ENCODE results near the gene PCBP2. TPM values are rescaled to one million over a fixed set of nuclear protein-coding genes. Genes with fewer than 3 reads are reported as not detected.
"Not testable (repeated sequence)": the region's sequence is repeated elsewhere in the genome, so short reads cannot be mapped to it uniquely, and the experiment has no call there.

PCBP2 gene
- total and polyA plus RNA-seq, 3 experiments from 2014 or later, result 104 to 1,025 (median 995) TPM

- Histone ChIP-seq H3K36me3 (ENCODE audit: insufficient read depth, low read length) (peaks cover 22% of the 10 kb centered on the region), H3K27me3 (ENCODE audit: insufficient read depth, low read length, poor library complexity, severe bottlenecking) (no peaks in the 10 kb centered on the region), H3K9me3 (ENCODE audit: low read length) (no peaks in the 10 kb centered on the region), H3K27ac (ENCODE audit: low read depth, low read length) (no peak overlapping the region), H3K4me3 (ENCODE audit: low read length) (no peak overlapping the region), H3K4me1 (ENCODE audit: insufficient read depth, low read length) (peaks cover 43% of the 10 kb centered on the region)
- peaks cover 41 to 57% (median 53%) of the 10 kb centered on the region in 3 donors for H3K4me1 Mint-ChIP-seq
- H3K27ac Mint-ChIP-seq, result peak overlapping the region in 4 of 8 donors; percentile 61 to 75 (median 68)
- peak overlapping the region; percentile 43 to 86 (median 65) for H3K4me3 Mint-ChIP-seq
- DNase-seq, result no peak
- H3K36me3 Mint-ChIP-seq, result peaks cover 0 to 56% (median 8%) of the 10 kb centered on the region in 3 donors
- ChIA-PET POLR2A (interaction anchor here (0.6 kb wide), 1 partner anchor 47 kb away, joined by 5 read pairs; no protein-coding TSS in a partner anchor), CTCF (no interaction called here)
- H3K27me3 Mint-ChIP-seq, result no peaks in the 10 kb centered on the region
- H3K9me3 Mint-ChIP-seq, result no peaks in the 10 kb centered on the region
These were observed 7.9 kb upstream of the PCBP2 start for GRCh38 chr12:53443955-53444354.

DNA sequence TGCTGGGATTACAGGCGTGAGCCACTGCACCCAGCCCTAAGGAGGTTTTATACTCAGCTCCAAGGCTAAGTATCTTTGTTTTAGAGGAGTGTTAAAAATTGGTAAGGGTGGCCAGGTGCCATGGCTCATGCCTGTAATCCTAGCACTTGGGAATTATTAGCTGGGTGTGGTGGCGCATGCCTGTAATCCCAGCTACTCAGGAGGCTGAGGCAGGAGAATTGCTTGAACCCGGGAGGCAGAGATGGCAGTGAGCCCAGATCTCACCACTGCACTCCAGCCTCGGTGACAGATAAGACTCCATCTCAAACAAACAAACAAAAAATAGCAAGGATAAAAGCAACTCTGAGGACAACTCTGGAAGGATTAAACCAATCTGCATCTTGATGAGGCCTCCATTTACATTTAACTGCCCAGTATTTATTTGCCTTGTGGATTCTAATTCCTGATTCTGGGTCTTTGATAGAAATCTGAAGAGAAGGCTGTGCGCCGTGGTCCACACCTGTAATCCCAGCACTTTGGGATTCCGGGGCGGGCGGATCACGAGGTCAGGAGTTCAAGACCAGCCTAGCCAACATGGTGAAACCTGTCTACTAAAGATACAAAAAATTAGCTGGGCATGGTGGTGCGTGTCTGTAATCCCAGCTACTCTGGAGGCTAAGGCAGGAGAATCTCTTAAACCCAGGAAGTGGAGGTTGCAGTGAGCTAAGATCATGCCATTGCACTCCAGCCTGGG lies 7.1 kb upstream of the PCBP2 start:
- not testable (repeated sequence) for H3K27ac ChIP-seq (ENCODE audit: low read depth, low read length); H3K27me3 ChIP-seq (ENCODE audit: insufficient read depth, low read length, poor library complexity, severe bottlenecking); H3K4me3 ChIP-seq (ENCODE audit: low read length); H3K9me3 ChIP-seq (ENCODE audit: low read length); DNase-seq; H3K9me3 Mint-ChIP-seq; H3K27me3 Mint-ChIP-seq
- peaks cover 43% of the 10 kb centered on the region for H3K4me1 ChIP-seq (ENCODE audit: insufficient read depth, low read length)
- ChIA-PET POLR2A (interaction anchor here (0.6 kb wide), 1 partner anchor 46 kb away, joined by 5 read pairs; no protein-coding TSS in a partner anchor), CTCF (interaction anchor here (0.8 to 1.0 kb wide), 2 partner anchors 8 to 93 kb away, joined by 3 read pairs; no protein-coding TSS in a partner anchor)
- peaks cover 22% of the 10 kb centered on the region for H3K36me3 ChIP-seq (ENCODE audit: insufficient read depth, low read length)
- H3K27ac Mint-ChIP-seq, result peak overlapping the region in 6 of 8 donors; percentile 17 to 76 (median 61)
- H3K4me3 Mint-ChIP-seq, result peak overlapping the region in 5 of 7 donors; percentile 10 to 84 (median 33)
- peaks cover 41 to 57% (median 53%) of the 10 kb centered on the region in 3 donors for H3K4me1 Mint-ChIP-seq
- H3K36me3 Mint-ChIP-seq, result peaks cover 0 to 57% (median 8%) of the 10 kb centered on the region in 3 donors

DNA sequence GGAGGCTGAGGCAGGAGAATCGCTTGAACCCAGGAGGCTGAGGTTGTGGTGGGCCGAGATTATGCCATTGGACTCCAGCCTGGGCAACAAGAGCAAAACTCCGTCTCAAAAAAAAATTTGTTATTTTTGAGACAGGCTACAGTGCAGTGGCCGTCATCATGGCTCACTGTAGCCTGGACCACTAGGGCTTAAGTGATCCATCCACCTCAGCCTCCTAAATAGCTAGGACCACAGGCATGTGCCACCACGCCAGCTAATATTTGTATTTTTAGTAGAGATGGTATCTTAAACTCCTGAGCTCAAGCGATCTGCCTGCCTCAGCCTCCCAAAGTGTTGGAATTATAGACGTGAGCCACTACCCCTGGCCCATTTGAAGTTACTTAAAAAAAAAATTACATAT lies 966 bp upstream of the PCBP2 start:
- peaks cover 37 to 53% (median 46%) of the 10 kb centered on the region in 3 donors for H3K4me1 Mint-ChIP-seq
- Histone ChIP-seq H3K27me3 (ENCODE audit: insufficient read depth, low read length, poor library complexity, severe bottlenecking) (no peaks in the 10 kb centered on the region), H3K4me1 (ENCODE audit: insufficient read depth, low read length) (peaks cover 25% of the 10 kb centered on the region), H3K9me3 (ENCODE audit: low read length) (no peaks in the 10 kb centered on the region), H3K27ac (ENCODE audit: low read depth, low read length) (no peak overlapping the region), H3K4me3 (ENCODE audit: low read length) (no peak overlapping the region), H3K36me3 (ENCODE audit: insufficient read depth, low read length) (peaks cover 19% of the 10 kb centered on the region)
- ChIA-PET CTCF (interaction anchor here (0.5 to 1.3 kb wide), 5 partner anchors 8 to 130 kb away, joined by 3 to 4 read pairs (median 3); partner anchors contain the start of gene TARBP2), POLR2A (interaction anchor here (0.6 to 1.0 kb wide), 3 partner anchors 9 to 230 kb away, joined by 3 to 4 read pairs (median 3); partner anchors contain the start of genes PRR13 and TARBP2)
- peak overlapping the region in 1 of 8 donors; percentile 50 for H3K27ac Mint-ChIP-seq
- H3K9me3 Mint-ChIP-seq, result peaks cover 0 to 2% (median 0%) of the 10 kb centered on the region in 5 donors
- H3K4me3 Mint-ChIP-seq, result no peak overlapping the region
- H3K36me3 Mint-ChIP-seq, result peaks cover 0 to 58% (median 17%) of the 10 kb centered on the region in 3 donors
- DNase-seq, result no peak
- peaks cover 0 to 2% of the 10 kb centered on the region in 2 donors for H3K27me3 Mint-ChIP-seq

GRCh38 chr12:53452159-53453077 lies 516 bp downstream of the PCBP2 start:
- H3K4me1 Mint-ChIP-seq, result peaks cover 35 to 46% (median 42%) of the 10 kb centered on the region in 3 donors
- peak overlapping the region; percentile 80 for H3K4me3 ChIP-seq (ENCODE audit: low read length)
- H3K36me3 Mint-ChIP-seq, result peaks cover 0 to 60% (median 14%) of the 10 kb centered on the region in 3 donors
- peak; percentile 67 to 87 (median 78) for DNase-seq
- CTCF ChIA-PET, result interaction anchor here (1.0 to 1.7 kb wide), 3 partner anchors 21 to 42 kb away, joined by 3 read pairs; no protein-coding TSS in a partner anchor
- H3K27ac ChIP-seq (ENCODE audit: low read depth, low read length), result peak overlapping the region; percentile 78
- H3K27me3 Mint-ChIP-seq, result peaks cover 0 to 2% of the 10 kb centered on the region in 2 donors
- peaks cover 30% of the 10 kb centered on the region for H3K36me3 ChIP-seq (ENCODE audit: insufficient read depth, low read length)
- peak overlapping the region; percentile 84 to 100 (median 98) for H3K4me3 Mint-ChIP-seq
- peak overlapping the region; percentile 35 to 100 (median 98) for H3K27ac Mint-ChIP-seq
- H3K9me3 Mint-ChIP-seq, result peaks cover 0 to 2% (median 0%) of the 10 kb centered on the region in 5 donors
- H3K27me3 ChIP-seq (ENCODE audit: insufficient read depth, low read length, poor library complexity, severe bottlenecking), result no peaks in the 10 kb centered on the region
- H3K9me3 ChIP-seq (ENCODE audit: low read length), result no peaks in the 10 kb centered on the region
- POLR2A ChIA-PET, result interaction anchor here (0.7 to 1.5 kb wide), 5 partner anchors 11 to 49 kb away, joined by 3 to 9 read pairs (median 6); partner anchors contain the start of genes MAP3K12 and TARBP2
- peaks cover 24% of the 10 kb centered on the region for H3K4me1 ChIP-seq (ENCODE audit: insufficient read depth, low read length)

DNA sequence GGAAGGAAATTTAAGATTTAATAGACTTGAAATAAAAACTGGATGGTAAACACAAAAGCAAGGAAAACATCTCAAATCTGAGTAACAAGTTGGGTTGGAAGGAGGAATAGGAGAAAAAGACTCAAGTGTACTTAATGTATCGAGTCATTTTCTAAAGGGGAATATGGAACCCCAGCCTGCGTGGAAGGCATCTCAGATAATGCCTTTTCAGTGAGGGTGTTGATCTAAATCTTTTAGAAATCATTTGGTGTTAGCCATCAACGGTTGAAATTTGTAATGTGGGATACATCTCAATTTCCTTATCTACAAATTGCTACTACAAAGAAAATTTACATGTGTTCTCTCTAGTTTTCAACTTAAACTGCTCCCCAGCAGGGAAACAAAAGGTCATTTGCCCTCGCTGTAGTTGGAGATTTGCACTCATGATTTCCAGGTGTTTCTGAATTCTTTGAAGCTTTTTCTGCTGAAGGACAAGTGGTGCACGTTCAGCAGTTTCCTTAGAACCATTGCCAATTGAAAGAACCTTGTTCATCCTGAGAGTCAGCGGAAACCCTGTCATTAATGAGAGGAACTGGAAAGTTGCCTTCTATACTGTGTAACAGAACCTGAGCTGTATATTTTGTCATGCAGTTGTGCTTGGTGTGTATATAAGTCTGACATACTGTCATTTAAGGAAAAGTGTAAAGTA lies 2.2 kb downstream of the PCBP2 start:
- Mint-ChIP-seq H3K27ac (peak overlapping the region; percentile 25 to 100 (median 91)), H3K9me3 (peaks cover 0 to 2% (median 0%) of the 10 kb centered on the region in 5 donors), H3K27me3 (peaks cover 0 to 2% of the 10 kb centered on the region in 2 donors), H3K36me3 (peaks cover 2 to 64% (median 15%) of the 10 kb centered on the region in 3 donors), H3K4me3 (peak overlapping the region; percentile 84 to 100 (median 98)), H3K4me1 (peaks cover 34 to 44% (median 43%) of the 10 kb centered on the region in 3 donors)
- H3K36me3 ChIP-seq (ENCODE audit: insufficient read depth, low read length), result peaks cover 35% of the 10 kb centered on the region
- DNase-seq, result no peak
- no peaks in the 10 kb centered on the region for H3K9me3 ChIP-seq (ENCODE audit: low read length)
- peaks cover 24% of the 10 kb centered on the region for H3K4me1 ChIP-seq (ENCODE audit: insufficient read depth, low read length)
- POLR2A ChIA-PET, result interaction anchor here (0.5 to 1.9 kb wide), 8 partner anchors 11 to 221 kb away, joined by 3 to 13 read pairs (median 4); partner anchors contain the start of genes ATP5MC2 and TARBP2
- no peaks in the 10 kb centered on the region for H3K27me3 ChIP-seq (ENCODE audit: insufficient read depth, low read length, poor library complexity, severe bottlenecking)
- H3K4me3 ChIP-seq (ENCODE audit: low read length), result no peak overlapping the region
- H3K27ac ChIP-seq (ENCODE audit: low read depth, low read length), result no peak overlapping the region
- CTCF ChIA-PET, result interaction anchor here (0.9 to 1.7 kb wide), 4 partner anchors 20 to 54 kb away, joined by 3 to 4 read pairs (median 4); no protein-coding TSS in a partner anchor

DNA sequence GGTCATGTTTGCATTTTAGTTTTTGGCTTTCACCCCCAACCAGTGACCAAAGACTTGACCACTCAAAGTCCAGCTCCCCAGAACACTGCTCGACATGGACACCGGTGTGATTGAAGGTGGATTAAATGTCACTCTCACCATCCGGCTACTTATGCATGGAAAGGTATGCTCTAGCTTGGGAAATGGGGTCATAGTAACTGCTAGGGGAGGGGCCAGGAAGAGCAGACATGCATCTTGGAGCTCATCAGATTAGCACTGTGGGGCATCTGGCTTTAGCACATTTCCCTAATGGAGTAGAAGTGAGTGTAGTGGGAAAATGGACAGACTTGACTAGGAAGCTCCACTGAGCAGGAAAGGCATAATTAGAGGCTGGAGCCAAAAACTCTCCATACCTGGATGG lies 2.8 kb downstream of the PCBP2 start:
- DNase-seq, result no peak
- H3K4me3 ChIP-seq (ENCODE audit: low read length), result no peak overlapping the region
- Mint-ChIP-seq H3K27me3 (peaks cover 0 to 2% of the 10 kb centered on the region in 2 donors), H3K36me3 (peaks cover 4 to 68% (median 18%) of the 10 kb centered on the region in 3 donors), H3K4me1 (peaks cover 35 to 46% (median 45%) of the 10 kb centered on the region in 3 donors), H3K27ac (peak overlapping the region in 3 of 8 donors; percentile 23 to 66 (median 35)), H3K9me3 (peaks cover 0 to 2% (median 0%) of the 10 kb centered on the region in 5 donors), H3K4me3 (peak overlapping the region in 6 of 7 donors; percentile 13 to 100 (median 79))
- H3K27ac ChIP-seq (ENCODE audit: low read depth, low read length), result no peak overlapping the region
- peaks cover 24% of the 10 kb centered on the region for H3K4me1 ChIP-seq (ENCODE audit: insufficient read depth, low read length)
- no peaks in the 10 kb centered on the region for H3K9me3 ChIP-seq (ENCODE audit: low read length)
- peaks cover 41% of the 10 kb centered on the region for H3K36me3 ChIP-seq (ENCODE audit: insufficient read depth, low read length)
- POLR2A ChIA-PET, result interaction anchor here (1.1 to 1.9 kb wide), 5 partner anchors 12 to 46 kb away, joined by 3 to 13 read pairs (median 4); partner anchors contain the start of gene TARBP2
- CTCF ChIA-PET, result interaction anchor here (0.9 to 1.4 kb wide), 4 partner anchors 19 to 133 kb away, joined by 3 to 6 read pairs (median 4); partner anchors contain the start of gene AAAS
- no peaks in the 10 kb centered on the region for H3K27me3 ChIP-seq (ENCODE audit: insufficient read depth, low read length, poor library complexity, severe bottlenecking)
